Loucy (cell line): Measurements from ENCODE around the gene BLVRA.

Source experiments
- CTCF ChIP-seq: fragments of 200-600 bp; sonication (generic); conservative IDR thresholded peaks from 2 replicates; pipeline ENCODE4 v1.5.1; 2014; ENCODE audit warnings: mild to moderate bottlenecking, antibody characterized with exemption, low read length
- EZH2phosphoT487 ChIP-seq: fragments of 200-600 bp; IDR thresholded peaks from 2 replicates; pipeline ENCODE4 v1.6.1; 2018; ENCODE audit warnings: antibody characterized with exemption, mild to moderate bottlenecking, moderate library complexity, borderline replicate concordance

DNA sequence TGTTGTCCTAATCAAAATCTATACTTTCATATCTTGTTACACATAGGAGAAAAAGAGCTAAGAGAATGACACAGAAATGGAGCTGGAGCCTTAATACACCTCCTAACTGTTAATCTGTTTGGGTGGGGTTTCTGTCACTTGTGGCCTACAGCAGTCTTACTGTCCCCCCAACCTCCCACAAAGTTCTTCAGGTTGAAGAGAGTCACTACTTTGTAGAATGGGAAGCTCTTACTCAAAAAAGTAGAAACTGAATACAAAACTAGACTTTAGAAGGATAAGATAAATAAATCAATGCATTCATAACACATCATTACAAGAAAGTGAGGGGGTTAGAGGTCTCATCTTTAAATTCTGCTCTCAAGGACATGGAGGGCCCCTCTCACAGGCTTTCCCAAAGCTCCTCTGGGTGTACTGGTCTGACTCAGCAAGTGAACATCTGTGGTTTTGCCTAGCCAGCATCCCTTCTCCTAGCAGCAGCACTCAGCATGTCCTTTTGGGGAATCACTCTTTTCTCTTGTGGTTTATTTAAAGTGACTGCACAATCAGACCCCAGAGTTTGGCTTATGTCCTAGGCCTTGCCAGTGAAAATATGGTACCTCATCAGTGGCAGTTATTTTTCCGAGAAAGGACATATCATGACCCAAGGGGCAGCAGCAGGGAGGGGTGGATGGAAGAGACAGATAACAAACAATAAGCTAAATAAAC lies 2.0 kb upstream of the BLVRA start:
- TF ChIP-seq CTCF (no peak), EZH2phosphoT487 (no peak)
